ENCODE results near the gene RNASEH2B. TPM values are rescaled to one million over a fixed set of nuclear protein-coding genes. Genes with fewer than 3 reads are reported as not detected.

Gene RNASEH2B
- polyA plus RNA-seq, 1 donor from 2014 or later: 25.2 TPM

GRCh38 chr13:50917572-50917971, 8.0 kb downstream of the RNASEH2B start:
- Histone ChIP-seq H3F3A (ENCODE audit: insufficient read depth, low read length, poor library complexity, severe bottlenecking) (no peaks in the 10 kb centered on the region), H3K27me3 (ENCODE audit: insufficient read depth, low read depth, low read length) (no peaks in the 10 kb centered on the region), H3K4me2 (ENCODE audit: low read length) (no peak overlapping the region), H2AFZ (ENCODE audit: low read depth, low read length) (no peak overlapping the region), H3K27ac (ENCODE audit: low read length) (no peak overlapping the region), H3K79me2 (replicated peaks; ENCODE audit: insufficient read depth, low read length) (no peaks in the 10 kb centered on the region), H4K20me1 (ENCODE audit: insufficient read depth) (no peaks in the 10 kb centered on the region), H3K36me3 (ENCODE audit: insufficient read depth, low read length) (no peaks in the 10 kb centered on the region), H3K9me2 (ENCODE audit: insufficient read depth, low read length) (no peaks in the 10 kb centered on the region), H3K9me3 (ENCODE audit: low read length) (no peaks in the 10 kb centered on the region), H3K9ac (ENCODE audit: low read length) (no peak overlapping the region), H3K4me3 (ENCODE audit: low read length) (no peak overlapping the region)
- TF ChIP-seq TAF1 (IDR thresholded peaks at IDR 0.05; ENCODE audit: low read depth) (no peak), RAD21 (conservative IDR thresholded peaks at IDR 0.05) (no peak), EZH2 (IDR thresholded peaks at IDR 0.05; ENCODE audit: borderline replicate concordance, insufficient read depth, low read length, poor library complexity, severe bottlenecking) (no peak), POLR2AphosphoS5 (IDR thresholded peaks at IDR 0.05) (no peak), EP300 (conservative IDR thresholded peaks at IDR 0.05; ENCODE audit: poor library complexity, severe bottlenecking) (no peak), MXI1 (conservative IDR thresholded peaks at IDR 0.05; ENCODE audit: poor library complexity, severe bottlenecking) (no peak), CTCF (IDR thresholded peaks at IDR 0.05; ENCODE audit: poor library complexity, severe bottlenecking) (no peak), SMC3 (conservative IDR thresholded peaks at IDR 0.05; ENCODE audit: poor library complexity) (no peak)
- TF ChIP-seq, protein P1, sequence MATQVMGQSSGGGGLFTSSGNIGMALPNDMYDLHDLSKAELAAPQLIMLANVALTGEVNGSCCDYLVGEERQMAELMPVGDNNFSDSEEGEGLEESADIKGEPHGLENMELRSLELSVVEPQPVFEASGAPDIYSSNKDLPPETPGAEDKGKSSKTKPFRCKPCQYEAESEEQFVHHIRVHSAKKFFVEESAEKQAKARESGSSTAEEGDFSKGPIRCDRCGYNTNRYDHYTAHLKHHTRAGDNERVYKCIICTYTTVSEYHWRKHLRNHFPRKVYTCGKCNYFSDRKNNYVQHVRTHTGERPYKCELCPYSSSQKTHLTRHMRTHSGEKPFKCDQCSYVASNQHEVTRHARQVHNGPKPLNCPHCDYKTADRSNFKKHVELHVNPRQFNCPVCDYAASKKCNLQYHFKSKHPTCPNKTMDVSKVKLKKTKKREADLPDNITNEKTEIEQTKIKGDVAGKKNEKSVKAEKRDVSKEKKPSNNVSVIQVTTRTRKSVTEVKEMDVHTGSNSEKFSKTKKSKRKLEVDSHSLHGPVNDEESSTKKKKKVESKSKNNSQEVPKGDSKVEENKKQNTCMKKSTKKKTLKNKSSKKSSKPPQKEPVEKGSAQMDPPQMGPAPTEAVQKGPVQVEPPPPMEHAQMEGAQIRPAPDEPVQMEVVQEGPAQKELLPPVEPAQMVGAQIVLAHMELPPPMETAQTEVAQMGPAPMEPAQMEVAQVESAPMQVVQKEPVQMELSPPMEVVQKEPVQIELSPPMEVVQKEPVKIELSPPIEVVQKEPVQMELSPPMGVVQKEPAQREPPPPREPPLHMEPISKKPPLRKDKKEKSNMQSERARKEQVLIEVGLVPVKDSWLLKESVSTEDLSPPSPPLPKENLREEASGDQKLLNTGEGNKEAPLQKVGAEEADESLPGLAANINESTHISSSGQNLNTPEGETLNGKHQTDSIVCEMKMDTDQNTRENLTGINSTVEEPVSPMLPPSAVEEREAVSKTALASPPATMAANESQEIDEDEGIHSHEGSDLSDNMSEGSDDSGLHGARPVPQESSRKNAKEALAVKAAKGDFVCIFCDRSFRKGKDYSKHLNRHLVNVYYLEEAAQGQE (IDR thresholded peaks at IDR 0.05; ENCODE audit: borderline replicate concordance): no peak

GRCh38 chr13:50918567-50918966, 9.0 kb downstream of the RNASEH2B start:
- H3K4me2 ChIP-seq (ENCODE audit: low read length): no peak overlapping the region
- H3K27me3 ChIP-seq (ENCODE audit: insufficient read depth, low read depth, low read length): no peaks in the 10 kb centered on the region
- no peaks in the 10 kb centered on the region for H3K79me2 ChIP-seq (replicated peaks; ENCODE audit: insufficient read depth, low read length)
- no peaks in the 10 kb centered on the region for H4K20me1 ChIP-seq (ENCODE audit: insufficient read depth)
- no peaks in the 10 kb centered on the region for H3K9me2 ChIP-seq (ENCODE audit: insufficient read depth, low read length)
- no peak overlapping the region for H3K4me3 ChIP-seq (ENCODE audit: low read length)
- no peaks in the 10 kb centered on the region for H3F3A ChIP-seq (ENCODE audit: insufficient read depth, low read length, poor library complexity, severe bottlenecking)
- TF ChIP-seq EZH2 (IDR thresholded peaks at IDR 0.05; ENCODE audit: borderline replicate concordance, insufficient read depth, low read length, poor library complexity, severe bottlenecking) (no peak), RAD21 (conservative IDR thresholded peaks at IDR 0.05) (no peak), POLR2AphosphoS5 (IDR thresholded peaks at IDR 0.05) (no peak), CTCF (IDR thresholded peaks at IDR 0.05; ENCODE audit: poor library complexity, severe bottlenecking) (no peak), TAF1 (IDR thresholded peaks at IDR 0.05; ENCODE audit: low read depth) (no peak), SMC3 (conservative IDR thresholded peaks at IDR 0.05; ENCODE audit: poor library complexity) (no peak), MXI1 (conservative IDR thresholded peaks at IDR 0.05; ENCODE audit: poor library complexity, severe bottlenecking) (no peak), EP300 (conservative IDR thresholded peaks at IDR 0.05; ENCODE audit: poor library complexity, severe bottlenecking) (no peak)
- TF ChIP-seq, protein P1 (IDR thresholded peaks at IDR 0.05; ENCODE audit: borderline replicate concordance): no peak
- H3K27ac ChIP-seq (ENCODE audit: low read length): no peak overlapping the region
- no peak overlapping the region for H3K9ac ChIP-seq (ENCODE audit: low read length)
- no peaks in the 10 kb centered on the region for H3K36me3 ChIP-seq (ENCODE audit: insufficient read depth, low read length)
- peaks cover 5% of the 10 kb centered on the region for H3K9me3 ChIP-seq (ENCODE audit: low read length)
- H2AFZ ChIP-seq (ENCODE audit: low read depth, low read length): no peak overlapping the region

Measured in neural cell (in vitro differentiated cells).